Liver (tissue), 9 donors: Measurements from ENCODE around the gene YIPF1. TPM values are rescaled to one million over a fixed set of nuclear protein-coding genes. Genes with fewer than 3 reads are reported as not detected.

Experiments
- DNase-seq: peaks from one replicate; pipeline ENCODE4 v3.0.0-alpha.2; 2017; ENCODE audit warnings: low spot score
- H3K27ac ChIP-seq, 2 donors: one replicate each; pipeline ENCODE4 v1.7.0; 2013; ENCODE audit warnings: inconsistent platforms in 2 of 2, low read length in 2 of 2, control low read depth in 1 of 2, low read depth in 1 of 2, mild to moderate bottlenecking in 1 of 2
- H3K27me3 ChIP-seq, 4 donors: one replicate each; pipeline versions ENCODE4 v1.6.1 to v1.7.0; 2013; ENCODE audit warnings: low read length in 3 of 4, inconsistent platforms in 1 of 4, mild to moderate bottlenecking in 1 of 4, moderate library complexity in 1 of 4; ENCODE audit not compliant: control insufficient read depth in 4 of 4, insufficient read depth in 4 of 4
- H3K36me3 ChIP-seq, 4 donors: one replicate each; pipeline versions ENCODE4 v1.6.1 to v1.7.0; 2013; ENCODE audit warnings: low read length in 3 of 4, mild to moderate bottlenecking in 3 of 4, low read depth in 1 of 4, moderate library complexity in 1 of 4; ENCODE audit not compliant: control insufficient read depth in 4 of 4, insufficient read depth in 3 of 4
- H3K4me1 ChIP-seq, 4 donors: one replicate each; pipeline versions ENCODE4 v1.6.1 to v1.7.0; 2013; ENCODE audit warnings: low read length in 3 of 4, mild to moderate bottlenecking in 3 of 4, moderate library complexity in 1 of 4; ENCODE audit not compliant: control insufficient read depth in 4 of 4, insufficient read depth in 4 of 4
- H3K4me3 ChIP-seq, 3 donors: one replicate each; pipeline versions ENCODE4 v1.6.1 to v1.7.0; 2013; ENCODE audit warnings: low read length in 3 of 3, control low read depth in 1 of 3, low read depth in 1 of 3, mild to moderate bottlenecking in 1 of 3
- H3K9ac ChIP-seq, 2 donors: one replicate each; pipeline ENCODE4 v1.7.0; 2013; ENCODE audit warnings: low read length in 2 of 2, mild to moderate bottlenecking in 2 of 2, moderate library complexity in 2 of 2, control low read depth in 1 of 2, low read depth in 1 of 2
- H3K9me3 ChIP-seq, 4 donors: one replicate each; pipeline versions ENCODE4 v1.6.1 to v1.7.0; 2013; ENCODE audit warnings: low read length in 3 of 4; ENCODE audit not compliant: control insufficient read depth in 4 of 4
- CTCF ChIP-seq: fragments of 150-350 bp; IDR thresholded peaks from 2 replicates; pipeline ENCODE4 v1.5.1; 2017; ENCODE audit warnings: improper control_type of control experiment, low read depth, low read length; ENCODE audit not compliant: missing input control
- EGR1 ChIP-seq, 2 donors: IDR thresholded peaks; 2 replicates each; pipeline ENCODE4 v1.6.1; 2016 to 2018; ENCODE audit warnings: antibody characterized with exemption in 2 of 2, low read depth in 2 of 2
- FOXA1 ChIP-seq: IDR thresholded peaks from 2 replicates; pipeline ENCODE4 v1.6.1; 2016; ENCODE audit warnings: antibody characterized with exemption
- FOXA2 ChIP-seq: IDR thresholded peaks from 2 replicates; pipeline ENCODE4 v1.6.1; 2016; ENCODE audit warnings: antibody characterized with exemption
- GABPA ChIP-seq, 2 donors: IDR thresholded peaks in 1 of 2; conservative IDR thresholded peaks in 1 of 2; 2 replicates each; pipeline ENCODE4 v1.6.1; 2016; ENCODE audit warnings: antibody characterized with exemption in 2 of 2, mild to moderate bottlenecking in 1 of 2, moderate library complexity in 1 of 2
- HNF4A ChIP-seq, 2 donors: conservative IDR thresholded peaks; 2 replicates each; pipeline ENCODE4 v1.6.1; 2016; ENCODE audit warnings: antibody characterized with exemption in 2 of 2, mild to moderate bottlenecking in 2 of 2
- HNF4G ChIP-seq: IDR thresholded peaks from 2 replicates; pipeline ENCODE4 v1.6.1; 2016; ENCODE audit warnings: antibody characterized with exemption
- JUND ChIP-seq, 2 donors: IDR thresholded peaks; 2 replicates each; pipeline ENCODE4 v1.6.1; 2016; ENCODE audit warnings: antibody characterized with exemption in 2 of 2
- MAX ChIP-seq: IDR thresholded peaks from 2 replicates; pipeline ENCODE4 v1.6.1; 2016; ENCODE audit warnings: antibody characterized with exemption
- NR2F2 ChIP-seq: IDR thresholded peaks from 2 replicates; pipeline ENCODE4 v1.6.1; 2016; ENCODE audit warnings: antibody characterized with exemption
- RAD21 ChIP-seq, 2 donors: IDR thresholded peaks; 2 replicates each; pipeline ENCODE4 v1.6.1; 2016; ENCODE audit warnings: antibody characterized with exemption in 2 of 2, mild to moderate bottlenecking in 2 of 2
- RXRA ChIP-seq, 2 donors: IDR thresholded peaks; 2 replicates each; pipeline ENCODE4 v1.6.1; 2017 to 2018; ENCODE audit warnings: antibody characterized with exemption in 2 of 2, mild to moderate bottlenecking in 1 of 2
- SP1 ChIP-seq: IDR thresholded peaks from 2 replicates; pipeline ENCODE4 v1.6.1; 2018; ENCODE audit warnings: antibody characterized with exemption, mild to moderate bottlenecking
- TAF1 ChIP-seq: conservative IDR thresholded peaks from 2 replicates; pipeline ENCODE4 v1.6.1; 2016; ENCODE audit warnings: antibody characterized with exemption, mild to moderate bottlenecking
- YY1 ChIP-seq: IDR thresholded peaks from 2 replicates; pipeline ENCODE4 v1.6.1; 2016; ENCODE audit warnings: antibody characterized with exemption, mild to moderate bottlenecking
- ZBTB33 ChIP-seq: IDR thresholded peaks from 2 replicates; pipeline ENCODE4 v1.6.1; 2016; ENCODE audit warnings: antibody characterized with exemption
- WGBS: extraction: QIAGEN DNeasy Blood & Tissue Kit; methylation state at CpG from one replicate; pipeline ENCODE4 v1.1.7; 2013; 5-methylcytosine and 5-hydroxymethylcytosine counted together
- polyA plus RNA-seq, 2 donors: library from polyadenylated mRNA; stranded (reverse) in 1 of 2; unstranded in 1 of 2; fragments of 200-250 nt in 1 of 2; fragments of >200 nt in 1 of 2; fragmentation: Nextera tagmentation in 1 of 2; extraction: Ambion mirVana in 1 of 2; gene quantifications; one replicate each; pipeline versions ENCODE4 v1.2.1 to v1.2.3, GENCODE V29; 2013 to 2015
- total RNA-seq, 2 donors: library from RNA; depleted of rRNA; stranded (reverse); fragments of >200 nt; gene quantifications; one replicate each; pipeline ENCODE4 v1.2.3, GENCODE V29; 2014
- TF ChIP-seq, protein P1 (sequence below): IDR thresholded peaks from 2 replicates; pipeline ENCODE4 v1.6.1; 2016; ENCODE audit warnings: antibody characterized with exemption
- TF ChIP-seq, protein P2 (sequence below): IDR thresholded peaks from 2 replicates; pipeline ENCODE4 v1.6.1; 2016; ENCODE audit warnings: antibody characterized with exemption, mild to moderate bottlenecking
- donor health status: healthy.
- donor health status: healthy.
- donor health status: healthy.
- donor health status: healthy.
- donor health status: healthy.

The YIPF1 gene
- total and polyA plus RNA-seq, 4 donors, result 19.9 to 29.6 (median 28.1) TPM

DNA sequence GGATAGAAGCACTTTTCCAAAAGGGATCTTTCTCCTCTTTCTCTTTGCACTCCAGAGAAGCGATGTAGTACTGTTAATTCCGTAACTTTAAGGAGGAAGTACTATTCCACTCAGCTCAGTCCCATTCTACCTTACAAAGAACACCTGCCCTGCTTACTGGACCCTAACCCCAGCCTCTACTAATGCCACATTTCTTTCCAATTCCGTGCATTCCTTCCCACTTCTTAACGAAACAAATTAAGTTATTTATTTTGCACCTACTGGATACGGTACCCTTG, 52.0 kb downstream of the YIPF1 start:
- H3K27ac ChIP-seq, result peak overlapping the region; percentile 96 to 100
- H3K9ac ChIP-seq, result peak overlapping the region; percentile 55 to 83
- H3K9me3 ChIP-seq, result peaks cover 0 to under 1% (median 0%) of the 10 kb centered on the region in 4 donors
- under 1% methylated on average over 5 of the region's 5 CpGs for WGBS
- peaks cover 0 to 1% (median 0%) of the 10 kb centered on the region in 4 donors for H3K36me3 ChIP-seq
- TF ChIP-seq EGR1 (IDR thresholded peaks at IDR 0.05; ENCODE audit: low read depth in 2 of 2), result no peak
- TF ChIP-seq NR2F2, result no peak
- TF ChIP-seq YY1, result no peak
- TF ChIP-seq MAX, result no peak
- TF ChIP-seq HNF4A (conservative IDR thresholded peaks at IDR 0.05), result no peak
- TF ChIP-seq RXRA (IDR thresholded peaks at IDR 0.05), result no peak
- TF ChIP-seq ZBTB33, result no peak
- no peak for TF ChIP-seq TAF1
- TF ChIP-seq RAD21 (IDR thresholded peaks at IDR 0.05), result no peak
- TF ChIP-seq FOXA2, result no peak
- TF ChIP-seq, protein P1, sequence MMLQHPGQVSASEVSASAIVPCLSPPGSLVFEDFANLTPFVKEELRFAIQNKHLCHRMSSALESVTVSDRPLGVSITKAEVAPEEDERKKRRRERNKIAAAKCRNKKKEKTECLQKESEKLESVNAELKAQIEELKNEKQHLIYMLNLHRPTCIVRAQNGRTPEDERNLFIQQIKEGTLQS, result no peak
- no peak for TF ChIP-seq JUND (IDR thresholded peaks at IDR 0.05)
- no peak for TF ChIP-seq CTCF
- no peak for TF ChIP-seq GABPA (IDR thresholded peaks at IDR 0.05 in 1 of 2, conservative IDR thresholded peaks at IDR 0.05 in 1 of 2)
- TF ChIP-seq FOXA1, result no peak
- no peak for DNase-seq
- H3K4me3 ChIP-seq, result peak overlapping the region; percentile 75 to 91 (median 82)
- H3K27me3 ChIP-seq, result no peaks in the 10 kb centered on the region
- H3K4me1 ChIP-seq, result peaks cover 0 to 15% (median 4%) of the 10 kb centered on the region in 4 donors

DNA sequence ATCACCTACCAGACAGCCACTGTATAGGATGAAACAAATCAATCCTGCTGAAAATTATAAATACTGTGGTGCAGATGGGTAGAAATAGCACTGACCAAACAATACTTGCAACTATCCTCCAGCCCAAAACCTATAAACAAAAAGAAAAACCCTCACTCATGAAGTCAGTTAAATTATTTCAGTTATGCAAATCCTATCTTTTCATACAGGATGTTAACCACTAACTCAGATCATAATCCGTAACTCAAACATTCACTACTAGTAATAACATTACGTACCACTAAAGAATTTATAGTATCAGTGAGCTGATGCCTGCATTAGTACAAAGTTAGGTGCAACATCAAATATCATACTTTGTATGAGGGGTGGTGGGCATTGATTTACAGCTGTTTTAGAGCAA, 54.1 kb downstream of the YIPF1 start:
- no peak overlapping the region for H3K4me3 ChIP-seq
- H3K9ac ChIP-seq, result no peak overlapping the region
- TF ChIP-seq JUND (IDR thresholded peaks at IDR 0.05), result no peak
- no peak for TF ChIP-seq SP1
- TF ChIP-seq, protein P2, sequence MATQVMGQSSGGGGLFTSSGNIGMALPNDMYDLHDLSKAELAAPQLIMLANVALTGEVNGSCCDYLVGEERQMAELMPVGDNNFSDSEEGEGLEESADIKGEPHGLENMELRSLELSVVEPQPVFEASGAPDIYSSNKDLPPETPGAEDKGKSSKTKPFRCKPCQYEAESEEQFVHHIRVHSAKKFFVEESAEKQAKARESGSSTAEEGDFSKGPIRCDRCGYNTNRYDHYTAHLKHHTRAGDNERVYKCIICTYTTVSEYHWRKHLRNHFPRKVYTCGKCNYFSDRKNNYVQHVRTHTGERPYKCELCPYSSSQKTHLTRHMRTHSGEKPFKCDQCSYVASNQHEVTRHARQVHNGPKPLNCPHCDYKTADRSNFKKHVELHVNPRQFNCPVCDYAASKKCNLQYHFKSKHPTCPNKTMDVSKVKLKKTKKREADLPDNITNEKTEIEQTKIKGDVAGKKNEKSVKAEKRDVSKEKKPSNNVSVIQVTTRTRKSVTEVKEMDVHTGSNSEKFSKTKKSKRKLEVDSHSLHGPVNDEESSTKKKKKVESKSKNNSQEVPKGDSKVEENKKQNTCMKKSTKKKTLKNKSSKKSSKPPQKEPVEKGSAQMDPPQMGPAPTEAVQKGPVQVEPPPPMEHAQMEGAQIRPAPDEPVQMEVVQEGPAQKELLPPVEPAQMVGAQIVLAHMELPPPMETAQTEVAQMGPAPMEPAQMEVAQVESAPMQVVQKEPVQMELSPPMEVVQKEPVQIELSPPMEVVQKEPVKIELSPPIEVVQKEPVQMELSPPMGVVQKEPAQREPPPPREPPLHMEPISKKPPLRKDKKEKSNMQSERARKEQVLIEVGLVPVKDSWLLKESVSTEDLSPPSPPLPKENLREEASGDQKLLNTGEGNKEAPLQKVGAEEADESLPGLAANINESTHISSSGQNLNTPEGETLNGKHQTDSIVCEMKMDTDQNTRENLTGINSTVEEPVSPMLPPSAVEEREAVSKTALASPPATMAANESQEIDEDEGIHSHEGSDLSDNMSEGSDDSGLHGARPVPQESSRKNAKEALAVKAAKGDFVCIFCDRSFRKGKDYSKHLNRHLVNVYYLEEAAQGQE, result no peak
- TF ChIP-seq GABPA (IDR thresholded peaks at IDR 0.05 in 1 of 2, conservative IDR thresholded peaks at IDR 0.05 in 1 of 2), result no peak
- TF ChIP-seq NR2F2, result no peak
- TF ChIP-seq, protein P1, result no peak
- no peak for TF ChIP-seq RAD21 (IDR thresholded peaks at IDR 0.05)
- no peak for TF ChIP-seq HNF4G
- TF ChIP-seq HNF4A (conservative IDR thresholded peaks at IDR 0.05), result no peak
- no peak for TF ChIP-seq FOXA2
- no peak for TF ChIP-seq MAX
- H3K9me3 ChIP-seq, result no peaks in the 10 kb centered on the region
- peaks cover 0 to 3% (median 0%) of the 10 kb centered on the region in 4 donors for H3K36me3 ChIP-seq
- no peaks in the 10 kb centered on the region for H3K27me3 ChIP-seq
- peaks cover 0 to 15% (median 4%) of the 10 kb centered on the region in 4 donors for H3K4me1 ChIP-seq
- no peak for DNase-seq
- WGBS, result 94% methylated on average over 2 of the region's 2 CpGs
- no peak overlapping the region for H3K27ac ChIP-seq
